Activated naive CD4-positive, alpha-beta T cell treated with anti-CD3 and anti-CD28 coated beads, Interleukin-2, amount 10 ng/mL, durations not matched to agents 7 days and 5 days (primary cell): Measurements from ENCODE around the gene DCC.

Experiments
- CTCF ChIA-PET: fragments of 350-600 bp; sonication (Branson Sonifier 250); formaldehyde crosslinking; loops from one replicate; lab custom pipeline; 2021; ENCODE audit warnings: antibody characterized with exemption; lab: Charles Lee
- DNase-seq: peaks from one replicate; pipeline ENCODE4 v3.0.0-alpha.2; 2020
- H3K27ac Mint-ChIP-seq: one replicate; pipeline ENCODE4 v1.8.0; 2021; ENCODE audit warnings: mild to moderate bottlenecking, moderate library complexity, mixed read lengths
- H3K27me3 Mint-ChIP-seq: one replicate; pipeline ENCODE4 v1.8.0; 2021; ENCODE audit warnings: mild to moderate bottlenecking, mixed read lengths
- H3K36me3 Mint-ChIP-seq: one replicate; pipeline ENCODE4 v1.8.0; 2021; ENCODE audit warnings: mixed read lengths
- H3K4me1 Mint-ChIP-seq: one replicate; pipeline ENCODE4 v1.8.0; 2021; ENCODE audit warnings: mixed read lengths
- H3K4me3 Mint-ChIP-seq: one replicate; pipeline ENCODE4 v1.8.0; 2021; ENCODE audit warnings: mild to moderate bottlenecking, moderate library complexity, mixed read lengths
- H3K9me3 Mint-ChIP-seq: one replicate; pipeline ENCODE4 v1.8.0; 2021; ENCODE audit warnings: mixed read lengths

DCC gene

GRCh38 chr18:52636536-52636935 lies 296.5 kb downstream of the DCC start:
- H3K27me3 Mint-ChIP-seq: no peaks in the 10 kb centered on the region
- no peak overlapping the region for H3K27ac Mint-ChIP-seq
- no peaks in the 10 kb centered on the region for H3K36me3 Mint-ChIP-seq
- H3K4me1 Mint-ChIP-seq: no peaks in the 10 kb centered on the region
- CTCF ChIA-PET: no interaction called here
- H3K9me3 Mint-ChIP-seq: peaks cover 4% of the 10 kb centered on the region
- no peak for DNase-seq
- H3K4me3 Mint-ChIP-seq: no peak overlapping the region

DNA sequence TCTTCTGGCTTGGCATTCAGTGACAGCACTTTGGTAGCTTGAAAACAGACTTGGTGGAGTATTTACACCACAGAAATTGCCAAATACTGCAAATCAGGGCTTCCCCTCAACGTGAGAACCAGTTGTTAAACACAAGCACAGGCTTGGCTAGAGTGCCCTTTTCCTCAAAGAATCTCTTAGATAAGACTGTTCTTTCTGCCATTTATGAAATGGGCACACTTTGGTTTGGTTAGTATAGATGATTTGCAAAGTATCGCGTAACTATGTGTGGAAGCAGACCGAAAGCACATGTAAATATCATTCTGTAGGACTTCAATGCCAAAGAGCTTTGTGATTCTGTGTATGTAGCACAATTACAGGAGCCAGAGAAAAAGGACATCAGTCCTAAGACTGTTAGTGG lies 308.2 kb downstream of the DCC start:
- H3K27ac Mint-ChIP-seq: no peak overlapping the region
- peaks cover 11% of the 10 kb centered on the region for H3K9me3 Mint-ChIP-seq
- no peaks in the 10 kb centered on the region for H3K36me3 Mint-ChIP-seq
- no peaks in the 10 kb centered on the region for H3K27me3 Mint-ChIP-seq
- no peaks in the 10 kb centered on the region for H3K4me1 Mint-ChIP-seq
- no peak overlapping the region for H3K4me3 Mint-ChIP-seq
- no peak for DNase-seq
- CTCF ChIA-PET: no interaction called here

GRCh38 chr18:52652391-52652790 lies 312.4 kb downstream of the DCC start:
- Mint-ChIP-seq H3K4me1 (no peaks in the 10 kb centered on the region), H3K36me3 (no peaks in the 10 kb centered on the region), H3K9me3 (peaks cover 5% of the 10 kb centered on the region), H3K27me3 (no peaks in the 10 kb centered on the region), H3K27ac (no peak overlapping the region), H3K4me3 (no peak overlapping the region)
- no peak for DNase-seq
- CTCF ChIA-PET: no interaction called here

DNA sequence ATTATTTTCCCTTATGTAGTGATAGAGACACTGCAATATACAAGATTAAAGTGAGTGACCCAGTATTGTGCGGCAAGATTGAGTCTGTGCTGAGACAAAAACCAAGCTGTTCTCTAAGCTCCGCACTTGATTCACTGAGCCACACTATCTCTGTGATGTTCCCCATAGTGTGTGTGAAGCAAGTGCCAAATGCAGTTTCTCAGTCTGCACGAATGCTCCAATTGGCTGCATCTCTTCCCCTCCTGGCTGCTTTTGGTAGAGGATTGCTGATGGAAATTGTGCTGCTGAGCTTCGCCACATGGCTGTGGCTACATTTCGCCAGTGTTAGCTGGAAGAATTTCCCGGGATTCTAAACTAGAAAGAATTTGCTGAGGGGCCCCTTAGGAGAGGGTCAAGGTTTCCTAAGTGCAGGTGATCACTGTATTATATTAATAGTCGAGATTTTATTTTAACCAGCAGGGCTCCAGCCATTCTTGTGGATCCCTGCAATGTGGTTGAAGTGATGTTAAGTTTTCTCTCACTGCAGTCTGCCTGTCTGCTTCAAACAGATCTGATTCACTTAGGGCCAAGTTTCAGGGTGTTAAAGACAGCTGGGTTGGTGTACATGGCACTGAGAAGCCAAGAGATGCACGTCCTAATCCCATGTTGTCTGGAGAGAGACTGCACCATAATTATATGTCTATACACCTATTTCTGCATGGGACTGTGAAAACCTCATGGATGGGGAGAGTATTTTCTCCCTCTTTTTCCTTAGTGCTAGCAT lies 317.2 kb downstream of the DCC start:
- no peak for DNase-seq
- H3K9me3 Mint-ChIP-seq: no peaks in the 10 kb centered on the region

GRCh38 chr18:52667463-52668065 lies 327.6 kb downstream of the DCC start:
- Mint-ChIP-seq H3K4me3 (no peak overlapping the region), H3K9me3 (no peaks in the 10 kb centered on the region), H3K4me1 (no peaks in the 10 kb centered on the region), H3K27me3 (no peaks in the 10 kb centered on the region), H3K27ac (no peak overlapping the region), H3K36me3 (no peaks in the 10 kb centered on the region)
- CTCF ChIA-PET: no interaction called here
- no peak for DNase-seq

More for the DNA sequence above, 317.2 kb downstream of the DCC start:
- no peaks in the 10 kb centered on the region for H3K36me3 Mint-ChIP-seq
- H3K27ac Mint-ChIP-seq: no peak overlapping the region
- H3K4me1 Mint-ChIP-seq: no peaks in the 10 kb centered on the region
- CTCF ChIA-PET: no interaction called here
- no peak overlapping the region for H3K4me3 Mint-ChIP-seq
- H3K27me3 Mint-ChIP-seq: no peaks in the 10 kb centered on the region

- Mint-ChIP-seq H3K27me3 (no peaks in the 10 kb centered on the region), H3K9me3 (no peaks in the 10 kb centered on the region), H3K27ac (no peak overlapping the region), H3K36me3 (no peaks in the 10 kb centered on the region), H3K4me1 (no peaks in the 10 kb centered on the region), H3K4me3 (no peak overlapping the region)
- no peak for DNase-seq
- CTCF ChIA-PET: interaction anchor here (0.7 kb wide), 1 partner anchor 208 kb away, joined by 3 read pairs; no protein-coding TSS in a partner anchor
Observed at GRCh38 chr18:52670896-52671295, 330.9 kb downstream of the DCC start.

DNA sequence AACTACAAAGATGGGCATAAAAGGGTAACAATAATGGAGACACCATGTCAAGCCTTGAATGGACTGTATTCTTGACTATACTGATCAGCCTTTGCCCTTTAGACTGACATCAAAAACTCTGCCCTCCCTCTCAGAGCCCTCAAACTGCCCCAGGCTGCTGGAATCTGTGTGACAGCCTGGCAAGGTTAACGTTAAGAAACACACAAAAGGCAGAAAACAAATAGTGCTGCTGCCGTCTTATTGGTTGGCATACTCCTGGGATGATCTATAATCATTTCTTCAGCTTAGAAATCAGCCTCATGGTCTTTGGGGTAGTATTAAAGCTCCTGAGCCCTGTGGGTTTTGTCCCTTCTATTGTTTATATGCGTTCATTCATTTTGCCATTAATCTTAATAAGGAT lies 338.0 kb downstream of the DCC start:
- Mint-ChIP-seq H3K36me3 (no peaks in the 10 kb centered on the region), H3K9me3 (no peaks in the 10 kb centered on the region), H3K4me3 (no peak overlapping the region), H3K4me1 (no peaks in the 10 kb centered on the region), H3K27ac (no peak overlapping the region), H3K27me3 (no peaks in the 10 kb centered on the region)
- CTCF ChIA-PET: no interaction called here
- no peak for DNase-seq

- no peaks in the 10 kb centered on the region for H3K27me3 Mint-ChIP-seq
- H3K9me3 Mint-ChIP-seq: no peaks in the 10 kb centered on the region
- CTCF ChIA-PET: interaction anchor here (0.7 kb wide), 1 partner anchor 11 kb away, joined by 3 read pairs; no protein-coding TSS in a partner anchor
- no peak overlapping the region for H3K27ac Mint-ChIP-seq
- no peaks in the 10 kb centered on the region for H3K36me3 Mint-ChIP-seq
- no peaks in the 10 kb centered on the region for H3K4me1 Mint-ChIP-seq
- no peak overlapping the region for H3K4me3 Mint-ChIP-seq
- DNase-seq: no peak
Observed at GRCh38 chr18:52678551-52678950, 338.6 kb downstream of the DCC start.

DNA sequence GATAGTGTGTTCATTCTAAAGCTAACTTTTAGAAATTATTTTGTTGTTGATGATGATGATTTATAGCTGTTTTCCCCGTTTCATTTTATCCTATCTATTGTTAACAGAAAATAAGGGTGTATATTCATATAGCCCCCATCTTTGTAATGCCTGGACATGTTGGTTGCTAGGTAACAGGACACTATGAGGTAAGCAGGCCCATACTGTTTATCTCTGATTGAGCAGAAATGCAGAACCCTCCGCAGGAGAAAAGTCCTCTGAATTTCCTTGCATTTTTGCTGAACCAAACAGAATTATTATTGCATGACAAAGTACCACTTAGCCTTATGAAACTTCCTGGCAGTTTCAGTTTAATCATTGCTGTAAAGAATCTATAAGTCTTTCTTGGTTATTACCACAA lies 339.4 kb downstream of the DCC start:
- H3K9me3 Mint-ChIP-seq: no peaks in the 10 kb centered on the region
- no peaks in the 10 kb centered on the region for H3K27me3 Mint-ChIP-seq
- no peaks in the 10 kb centered on the region for H3K36me3 Mint-ChIP-seq
- no peak for DNase-seq
- H3K27ac Mint-ChIP-seq: no peak overlapping the region
- H3K4me1 Mint-ChIP-seq: no peaks in the 10 kb centered on the region
- CTCF ChIA-PET: interaction anchor here (0.7 kb wide), 1 partner anchor 10 kb away, joined by 3 read pairs; no protein-coding TSS in a partner anchor
- no peak overlapping the region for H3K4me3 Mint-ChIP-seq

- Mint-ChIP-seq H3K27ac (no peak overlapping the region), H3K9me3 (no peaks in the 10 kb centered on the region), H3K4me1 (no peaks in the 10 kb centered on the region), H3K36me3 (no peaks in the 10 kb centered on the region), H3K4me3 (no peak overlapping the region), H3K27me3 (no peaks in the 10 kb centered on the region)
- DNase-seq: no peak
- CTCF ChIA-PET: no interaction called here
Observed at GRCh38 chr18:52682260-52682659, 342.3 kb downstream of the DCC start.

GRCh38 chr18:52685316-52685715 lies 345.3 kb downstream of the DCC start:
- Mint-ChIP-seq H3K27me3 (no peaks in the 10 kb centered on the region), H3K36me3 (no peaks in the 10 kb centered on the region), H3K4me3 (no peak overlapping the region), H3K9me3 (no peaks in the 10 kb centered on the region), H3K27ac (no peak overlapping the region), H3K4me1 (no peaks in the 10 kb centered on the region)
- no peak for DNase-seq
- CTCF ChIA-PET: no interaction called here

DNA sequence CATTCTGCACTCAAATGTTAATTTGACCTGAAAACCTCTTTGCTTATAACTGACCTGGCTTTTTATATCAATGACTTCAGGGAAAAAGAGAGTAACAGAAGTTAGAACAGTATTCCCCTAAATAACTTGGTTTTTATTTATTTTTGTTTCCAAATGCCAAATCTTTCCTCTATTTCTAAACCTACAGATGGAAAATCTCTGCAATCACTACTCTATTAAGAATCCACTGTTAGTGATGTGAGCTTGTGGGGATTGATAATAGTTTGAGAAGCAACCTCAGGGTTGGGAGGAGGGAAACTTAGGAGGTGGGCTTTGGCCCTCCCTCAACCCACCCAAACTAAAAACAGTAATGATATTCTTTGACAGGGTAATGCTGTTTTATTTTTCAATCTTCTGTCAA lies 351.8 kb downstream of the DCC start:
- DNase-seq: no peak
- Mint-ChIP-seq H3K36me3 (no peaks in the 10 kb centered on the region), H3K4me1 (no peaks in the 10 kb centered on the region), H3K4me3 (no peak overlapping the region), H3K9me3 (no peaks in the 10 kb centered on the region), H3K27ac (no peak overlapping the region), H3K27me3 (no peaks in the 10 kb centered on the region)
- CTCF ChIA-PET: no interaction called here

- DNase-seq: no peak
- no peak overlapping the region for H3K4me3 Mint-ChIP-seq
- CTCF ChIA-PET: no interaction called here
- H3K27ac Mint-ChIP-seq: no peak overlapping the region
- no peaks in the 10 kb centered on the region for H3K36me3 Mint-ChIP-seq
- H3K27me3 Mint-ChIP-seq: no peaks in the 10 kb centered on the region
- no peaks in the 10 kb centered on the region for H3K4me1 Mint-ChIP-seq
- no peaks in the 10 kb centered on the region for H3K9me3 Mint-ChIP-seq
Observed at GRCh38 chr18:52694804-52695203, 354.8 kb downstream of the DCC start.

DNA sequence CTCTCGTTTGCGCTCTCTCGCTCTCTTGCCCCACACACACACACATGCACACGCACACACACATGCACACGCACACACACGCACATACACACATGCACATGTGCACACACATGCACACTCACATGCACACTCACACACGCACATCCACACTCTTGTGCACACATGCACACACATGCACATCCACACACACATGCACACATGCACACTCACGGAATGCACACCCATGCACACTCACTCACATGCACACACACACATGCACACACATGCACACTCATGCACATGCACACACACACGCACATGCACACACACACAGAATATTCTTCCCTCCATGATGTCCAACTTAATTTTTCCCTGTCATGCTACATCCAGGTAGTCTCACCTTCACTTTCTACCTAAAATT lies 360.1 kb downstream of the DCC start:
- Mint-ChIP-seq H3K27ac (no peak overlapping the region), H3K27me3 (no peaks in the 10 kb centered on the region), H3K4me3 (no peak overlapping the region), H3K4me1 (no peaks in the 10 kb centered on the region), H3K36me3 (no peaks in the 10 kb centered on the region), H3K9me3 (peaks cover 4% of the 10 kb centered on the region)
- no peak for DNase-seq
- CTCF ChIA-PET: no interaction called here

- no peaks in the 10 kb centered on the region for H3K4me1 Mint-ChIP-seq
- CTCF ChIA-PET: no interaction called here
- H3K9me3 Mint-ChIP-seq: peaks cover 4% of the 10 kb centered on the region
- H3K36me3 Mint-ChIP-seq: no peaks in the 10 kb centered on the region
- no peak overlapping the region for H3K4me3 Mint-ChIP-seq
- no peaks in the 10 kb centered on the region for H3K27me3 Mint-ChIP-seq
- no peak overlapping the region for H3K27ac Mint-ChIP-seq
- DNase-seq: no peak
Observed at GRCh38 chr18:52700816-52701215, 360.8 kb downstream of the DCC start.
